HG02852 (cell line): Measurements from ENCODE around the gene SELP.
"Not testable (repeated sequence)": the region's sequence is repeated elsewhere in the genome, so short reads cannot be mapped to it uniquely, and the experiment has no call there.

Experiments used
- ATAC-seq: cut with Tn5 transposase; IDR thresholded peaks from one replicate; pipeline ENCODE4 v1.9.1; 2021; ENCODE audit warnings: mild to moderate bottlenecking, moderate library complexity; ENCODE audit not compliant: unreplicated experiment

The SELP gene

DNA sequence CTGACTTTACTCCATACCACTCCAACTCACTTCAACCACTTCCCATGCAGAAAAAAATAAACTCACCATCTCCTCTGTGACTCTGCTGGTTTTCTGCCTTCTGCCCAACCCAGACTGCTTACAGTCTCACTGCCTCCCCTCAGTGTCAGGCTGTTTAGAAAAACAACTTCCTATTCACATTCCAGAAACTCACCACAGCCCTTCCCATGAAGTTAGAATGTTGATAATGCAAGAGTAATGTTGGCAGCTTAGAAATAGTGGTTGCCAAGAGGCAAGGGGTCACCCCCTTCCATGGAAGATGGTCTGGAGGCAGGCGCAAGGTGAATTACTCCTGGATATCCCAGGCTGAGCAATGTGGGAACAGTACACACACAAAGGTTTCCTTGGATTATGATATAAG lies at the start of gene SELP:
TSS of gene SELP (minus strand) at position 119 of the 400 bp plus-strand sequence. CDS start at position 69, 50 bp downstream.
- ATAC-seq, result no peak

DNA sequence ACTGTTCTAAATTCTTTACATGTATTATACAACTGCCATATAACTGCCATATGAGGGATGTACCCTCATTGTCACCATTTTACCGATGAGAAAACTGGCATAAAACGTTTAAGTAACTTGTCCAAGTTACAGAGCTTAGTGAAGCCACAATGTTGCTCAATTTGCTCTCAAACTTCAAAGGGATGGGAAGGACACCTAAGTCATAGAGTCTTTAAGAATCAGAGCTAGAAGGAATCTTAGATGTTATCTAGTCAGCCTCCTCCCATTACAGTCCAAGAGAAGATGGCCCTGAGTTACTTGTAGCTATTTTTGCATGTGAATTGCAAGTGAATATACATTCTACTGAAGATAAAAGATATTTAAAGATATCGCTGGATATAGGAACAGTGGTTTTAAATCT lies 49.8 kb upstream of the SELP start:
- ATAC-seq, result no peak

DNA sequence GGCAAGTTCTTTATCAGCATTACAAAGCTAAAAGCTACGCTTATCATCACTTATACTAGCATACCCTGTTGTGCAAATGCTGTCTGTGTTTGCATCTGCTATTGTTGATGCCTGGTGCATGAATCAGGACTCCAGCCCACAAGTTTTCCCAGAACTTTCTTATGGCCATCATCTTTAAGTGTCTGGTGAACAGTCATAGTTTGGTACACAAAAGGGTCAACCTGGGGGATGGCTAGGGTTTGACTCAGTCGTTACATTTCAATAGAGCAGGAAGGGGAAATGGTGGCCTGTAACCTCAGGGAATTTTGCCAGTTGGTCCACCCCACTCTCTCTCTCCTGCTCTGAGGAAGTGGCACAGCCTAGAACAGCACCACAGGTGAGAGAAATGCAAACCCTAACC lies 46.1 kb upstream of the SELP start:
- ATAC-seq, result no peak

DNA sequence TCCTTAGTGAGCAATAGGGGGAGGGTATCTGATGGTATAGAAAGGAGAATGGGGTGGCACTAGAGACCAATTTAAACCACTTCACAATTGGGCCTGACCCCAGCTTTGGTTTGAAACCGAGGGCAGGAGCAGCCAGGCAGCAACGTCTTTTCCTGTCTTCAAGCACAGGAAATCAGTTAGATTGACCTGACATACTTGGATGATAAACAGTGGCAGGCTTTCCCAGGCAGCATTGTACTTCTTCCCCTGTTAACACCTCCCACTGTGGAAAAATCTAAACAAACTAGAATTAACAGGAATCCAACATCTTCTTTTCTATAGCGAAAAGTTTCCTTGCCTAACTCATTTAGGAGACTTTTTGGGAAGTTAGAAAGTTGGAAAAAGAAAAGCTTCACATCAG lies 40.9 kb upstream of the SELP start:
- ATAC-seq, result no peak

DNA sequence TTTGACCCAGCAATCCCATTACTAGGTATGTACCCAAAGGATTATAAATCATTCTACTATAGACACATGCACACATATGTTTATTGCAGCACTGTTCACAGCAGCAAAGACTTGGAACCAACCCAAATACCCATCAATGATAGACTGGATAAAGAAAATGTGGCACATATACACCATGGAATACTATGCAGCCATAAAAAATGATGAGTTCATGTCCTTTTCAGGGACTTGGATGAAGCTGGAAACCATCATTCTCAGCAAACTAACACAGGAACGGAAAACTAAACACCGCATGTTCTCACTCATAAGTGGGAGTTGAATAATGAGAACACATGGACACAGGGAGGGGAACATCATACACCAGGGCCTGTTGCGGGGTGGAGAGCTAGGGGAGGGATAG lies 40.3 kb upstream of the SELP start:
- ATAC-seq, result not testable (repeated sequence)

DNA sequence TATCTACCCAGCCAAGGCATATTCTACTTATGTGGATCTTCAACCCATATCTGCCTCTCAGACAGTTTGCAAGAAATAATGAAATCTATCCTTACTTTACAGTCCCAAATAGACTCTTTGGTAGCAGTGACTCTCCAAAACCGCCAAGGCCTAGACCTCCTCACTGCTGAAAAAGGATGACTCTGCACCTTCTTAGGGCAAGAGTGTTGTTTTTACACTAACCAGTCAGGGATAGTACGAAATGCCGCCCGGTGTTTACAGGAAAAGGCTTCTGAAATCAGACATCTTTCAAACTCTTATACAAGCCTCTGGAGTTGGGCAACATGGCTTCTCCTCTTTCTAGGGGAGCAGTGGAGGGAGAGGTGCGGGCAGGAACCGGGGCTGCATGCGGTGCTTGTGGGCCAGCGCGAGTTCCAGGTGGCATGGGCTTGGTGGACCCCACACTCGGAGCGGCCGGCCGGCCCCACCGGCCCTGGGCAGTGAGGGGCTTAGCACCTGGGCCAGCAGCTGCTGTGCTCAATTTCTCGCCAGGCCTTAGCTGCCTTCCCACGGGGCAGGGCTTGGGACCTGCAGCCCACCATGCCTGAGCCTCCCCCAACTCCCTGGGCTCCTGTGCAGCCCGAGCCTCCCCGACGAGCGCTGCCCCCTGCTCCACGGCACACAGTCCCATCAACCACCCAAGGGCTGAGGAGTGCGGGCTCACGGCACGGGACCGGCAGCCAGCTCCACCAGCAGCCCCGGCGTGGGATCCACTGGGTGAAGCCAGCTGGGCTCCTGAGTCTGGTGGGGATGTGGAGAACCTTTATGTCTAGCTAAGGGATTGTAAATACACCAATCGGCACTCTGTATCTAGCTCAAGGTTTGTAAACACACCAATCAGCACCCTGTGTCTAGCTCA lies 38.0 kb upstream of the SELP start:
- ATAC-seq, result not testable (repeated sequence)

DNA sequence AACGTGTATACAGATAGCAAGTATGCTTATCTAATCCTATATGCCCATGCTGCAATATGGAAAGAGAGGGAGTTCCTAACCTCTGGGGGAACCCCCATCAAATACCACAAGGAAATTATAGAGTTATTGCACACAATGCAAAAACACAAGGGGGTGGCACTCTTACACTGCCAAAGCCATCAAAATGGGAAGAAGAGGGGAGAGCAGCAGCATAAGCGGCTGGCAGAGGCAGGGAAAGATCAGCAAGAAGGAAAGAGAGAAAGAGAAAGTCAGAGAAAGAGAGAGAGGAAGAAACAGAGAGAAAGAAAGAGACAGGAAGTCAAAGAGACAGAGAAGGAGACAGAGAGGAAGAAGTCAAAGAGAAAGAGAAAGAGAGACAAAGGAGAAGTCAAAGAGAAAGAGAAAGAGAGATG lies 37.3 kb upstream of the SELP start:
- ATAC-seq, result peak; percentile 72

DNA sequence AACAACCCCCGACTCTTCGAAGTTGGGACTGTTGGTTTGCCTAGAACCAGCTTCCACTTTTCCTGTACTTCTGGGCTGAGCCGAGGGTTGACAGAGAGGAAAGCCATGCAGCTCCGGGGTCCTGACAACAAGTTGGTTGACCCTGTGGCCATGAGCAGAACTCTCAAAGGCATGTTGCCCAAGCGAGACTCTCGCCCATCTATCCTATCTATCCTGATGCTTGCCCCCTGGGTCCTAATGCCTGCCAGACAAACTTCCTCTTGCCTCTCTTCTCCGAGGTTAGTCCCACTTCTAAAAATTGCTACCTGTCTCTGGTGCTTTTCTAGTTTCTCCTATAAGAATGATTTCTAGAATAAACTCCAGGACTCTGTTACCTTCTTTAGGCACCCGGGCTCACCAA lies 32.8 kb upstream of the SELP start:
- ATAC-seq, result not testable (repeated sequence)

DNA sequence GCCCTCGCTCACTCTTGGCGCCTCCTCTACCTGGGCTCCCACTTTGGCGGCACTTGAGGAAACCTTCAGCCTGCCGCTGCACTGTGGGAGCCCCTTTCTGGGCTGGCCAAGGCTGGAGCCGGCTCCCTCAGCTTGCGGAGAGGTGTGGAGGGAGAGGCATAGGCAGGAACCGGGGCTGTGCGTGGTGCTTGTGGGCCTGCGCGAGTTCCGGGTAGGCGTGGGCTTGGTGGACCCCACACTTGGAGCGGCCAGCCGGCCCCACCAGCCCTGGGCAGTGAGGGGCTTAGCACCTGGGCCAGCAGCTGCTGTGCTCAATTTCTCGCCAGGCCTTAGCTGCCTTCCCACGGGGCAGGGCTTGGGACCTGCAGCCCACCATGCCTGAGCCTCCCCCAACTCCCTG lies 31.1 kb upstream of the SELP start:
- ATAC-seq, result not testable (repeated sequence)

DNA sequence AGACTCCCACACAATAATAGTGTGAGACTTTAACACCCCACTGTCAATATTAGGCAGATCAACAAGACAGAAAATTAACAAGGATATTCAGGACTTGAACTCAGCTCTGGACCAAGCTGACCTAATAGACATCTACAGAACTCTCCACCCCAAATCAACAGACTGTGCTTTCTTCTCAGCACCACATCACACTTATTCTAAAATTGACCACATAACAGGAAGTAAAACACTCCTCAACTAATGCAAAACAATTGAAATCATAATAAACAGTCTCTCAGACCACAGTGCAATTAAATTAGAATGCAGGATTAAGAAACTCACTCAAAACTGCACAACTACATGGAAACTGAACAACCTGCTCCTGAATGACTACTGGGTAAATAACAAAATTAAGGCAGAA lies 28.9 kb upstream of the SELP start:
- not testable (repeated sequence) for ATAC-seq

DNA sequence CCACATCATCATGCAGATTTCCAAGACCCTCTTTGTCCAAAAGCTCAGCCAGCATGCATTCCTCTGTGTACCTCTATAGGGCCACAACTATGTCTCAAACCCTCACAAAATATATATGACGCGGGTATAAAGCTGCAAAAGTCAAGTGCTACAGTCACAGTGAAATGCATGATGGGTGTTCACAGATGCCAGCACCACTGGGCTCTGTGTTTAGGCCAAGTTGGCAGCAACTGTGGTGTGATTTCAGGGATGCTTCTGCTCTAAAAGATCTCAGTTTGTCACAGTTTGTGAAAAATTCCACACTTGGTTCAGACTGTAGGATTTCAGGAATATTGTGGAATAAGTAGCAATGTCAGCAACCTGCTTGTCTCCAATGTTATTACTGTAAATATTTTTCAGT lies 23.9 kb upstream of the SELP start:
- no peak for ATAC-seq

DNA sequence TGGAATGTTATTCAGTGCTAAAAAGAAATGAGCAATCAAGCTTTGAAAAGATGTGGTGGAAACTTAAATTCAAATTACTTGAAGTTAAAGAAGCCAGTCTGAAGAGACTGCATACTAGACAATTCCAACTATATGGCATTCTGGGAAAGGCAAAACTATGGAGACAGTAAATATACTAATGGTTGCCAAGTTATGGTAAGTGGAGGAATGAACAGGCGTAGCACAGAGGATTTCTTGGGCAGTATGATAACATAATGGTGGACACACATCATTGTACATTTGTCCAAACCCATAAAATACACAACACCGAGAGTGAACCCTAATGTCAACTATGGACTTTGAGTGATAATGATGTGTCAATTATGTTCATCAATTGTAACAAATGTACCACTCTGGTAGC lies 21.1 kb upstream of the SELP start:
- no peak for ATAC-seq

DNA sequence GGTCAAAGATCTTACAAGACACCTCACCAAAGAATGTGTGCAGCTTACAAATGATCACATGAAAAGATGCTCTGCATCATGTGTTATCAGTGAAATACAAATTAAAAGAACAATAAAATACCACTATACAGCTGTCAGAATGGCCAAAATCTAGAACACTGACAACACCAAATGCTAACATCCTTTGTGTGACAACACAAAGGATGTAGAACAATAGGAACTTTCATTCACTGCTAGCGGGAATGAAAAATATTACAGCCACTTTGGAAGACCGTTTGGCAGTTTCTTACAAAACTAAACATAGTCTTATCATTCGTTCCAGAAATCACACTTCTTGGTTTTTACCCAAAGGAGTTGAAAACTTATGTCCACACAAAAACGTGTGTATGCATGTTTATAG lies 20.6 kb upstream of the SELP start:
- no peak for ATAC-seq

DNA sequence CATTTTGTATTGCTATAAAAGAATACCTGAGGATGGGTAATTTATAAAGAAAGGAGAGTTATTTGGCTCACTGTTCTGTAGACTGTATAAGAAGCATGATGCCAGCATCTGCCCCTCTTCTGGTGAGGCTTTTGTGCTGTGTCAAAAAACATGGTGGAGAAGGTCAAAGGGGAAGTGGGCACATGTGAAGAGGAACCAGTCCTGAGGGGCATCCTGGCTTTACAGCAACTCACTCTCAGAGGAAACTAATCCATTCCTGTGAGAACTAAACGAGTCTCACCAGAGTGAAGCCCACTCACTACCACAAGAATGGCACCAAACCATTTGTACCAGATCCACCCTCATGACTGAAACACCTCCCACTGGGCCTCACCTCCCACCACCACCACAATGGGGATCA lies 18.8 kb upstream of the SELP start:
- ATAC-seq, result no peak

DNA sequence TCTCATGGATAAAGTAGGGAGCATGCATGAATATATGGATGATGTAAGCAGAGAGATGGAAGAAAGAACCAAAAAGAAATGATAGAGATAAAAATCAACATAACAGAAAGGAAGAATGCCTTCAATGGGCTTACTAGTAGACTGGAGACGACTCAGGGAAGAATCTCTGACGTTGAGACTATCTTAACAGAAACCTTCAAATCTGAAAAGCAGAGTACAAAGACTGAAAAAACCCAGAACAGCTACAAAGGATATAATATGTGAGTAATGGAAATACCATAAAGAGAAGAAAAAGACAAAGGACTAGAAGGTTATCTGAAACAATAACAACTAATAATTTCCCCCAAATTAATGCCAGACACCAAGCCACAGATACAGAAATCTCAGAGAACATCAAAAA lies 18.3 kb upstream of the SELP start:
- ATAC-seq, result no peak

DNA sequence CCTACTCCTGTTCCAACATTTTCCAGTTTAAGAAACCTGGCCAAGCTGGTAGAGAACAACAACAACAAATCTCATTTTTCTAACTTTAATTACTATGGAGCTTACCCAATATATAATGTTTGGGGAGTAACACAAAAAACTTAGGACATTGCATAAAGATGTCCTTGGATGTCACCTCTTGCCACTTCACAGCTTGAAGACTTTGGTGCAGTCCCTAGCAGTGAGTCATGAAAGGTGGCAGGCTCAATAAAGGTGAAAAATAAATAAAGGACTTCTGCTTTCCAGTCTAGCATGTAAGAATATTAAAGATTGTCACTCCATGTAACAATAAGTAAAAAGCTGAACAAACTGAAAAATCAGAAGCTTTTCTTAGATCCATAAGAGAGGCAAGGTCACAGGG lies 17.6 kb upstream of the SELP start:
- ATAC-seq, result no peak

DNA sequence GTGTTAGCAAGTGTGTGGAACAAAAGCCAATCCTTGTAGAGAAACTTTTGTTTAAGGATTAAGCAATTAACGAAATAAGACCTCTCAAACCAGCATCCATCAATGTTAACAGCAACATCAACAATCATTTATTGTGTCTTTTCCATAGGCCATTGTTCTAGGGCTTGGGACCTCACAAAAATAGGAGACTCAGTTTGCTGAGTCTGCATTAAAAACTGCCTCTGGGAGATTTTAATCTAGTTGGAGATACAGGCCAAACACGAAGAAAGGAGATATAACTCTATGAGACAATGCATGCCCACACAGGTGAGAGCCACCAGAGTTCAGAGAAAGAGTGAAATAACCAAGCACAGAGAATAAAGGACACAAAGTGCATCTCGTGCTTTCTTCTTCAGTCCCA lies 14.4 kb upstream of the SELP start:
- no peak for ATAC-seq

DNA sequence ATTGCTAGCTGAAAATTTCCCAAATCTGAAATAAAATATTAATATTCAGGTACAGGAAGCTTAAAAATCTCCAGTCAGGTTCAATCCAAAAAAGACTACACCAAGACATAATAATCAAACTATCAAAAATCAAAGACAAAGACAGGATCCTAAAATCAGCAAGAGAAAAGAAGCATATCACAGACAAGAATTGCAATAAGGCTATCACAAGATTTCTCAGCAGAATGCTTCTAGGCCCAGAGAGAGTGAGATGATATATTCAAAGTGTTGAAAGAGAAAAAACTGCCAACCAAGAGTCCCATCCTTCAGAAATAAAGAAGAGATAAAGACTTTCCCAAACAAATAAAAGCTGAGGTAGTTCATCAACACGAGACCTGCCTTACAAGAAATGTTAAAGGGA lies 5.0 kb upstream of the SELP start:
- no peak for ATAC-seq

DNA sequence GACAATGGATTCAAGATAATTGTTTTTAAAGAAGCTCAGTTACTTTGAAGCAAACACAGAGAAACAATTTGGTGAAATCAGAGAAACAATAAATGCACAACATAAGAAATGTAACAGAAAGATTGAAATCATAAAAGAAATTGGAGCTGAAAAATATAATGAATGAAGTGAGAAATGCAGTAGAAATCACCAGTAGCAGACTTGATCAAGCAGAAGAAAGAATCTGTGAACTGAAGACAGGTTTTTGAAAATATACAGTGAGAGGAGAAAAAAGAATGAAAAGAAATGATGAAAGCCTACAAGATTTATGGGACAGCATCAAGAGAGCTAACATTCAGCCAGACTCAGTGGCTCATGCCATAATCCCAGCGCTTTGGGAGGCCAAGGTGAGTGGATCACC lies 4.2 kb upstream of the SELP start:
- ATAC-seq, result no peak

DNA sequence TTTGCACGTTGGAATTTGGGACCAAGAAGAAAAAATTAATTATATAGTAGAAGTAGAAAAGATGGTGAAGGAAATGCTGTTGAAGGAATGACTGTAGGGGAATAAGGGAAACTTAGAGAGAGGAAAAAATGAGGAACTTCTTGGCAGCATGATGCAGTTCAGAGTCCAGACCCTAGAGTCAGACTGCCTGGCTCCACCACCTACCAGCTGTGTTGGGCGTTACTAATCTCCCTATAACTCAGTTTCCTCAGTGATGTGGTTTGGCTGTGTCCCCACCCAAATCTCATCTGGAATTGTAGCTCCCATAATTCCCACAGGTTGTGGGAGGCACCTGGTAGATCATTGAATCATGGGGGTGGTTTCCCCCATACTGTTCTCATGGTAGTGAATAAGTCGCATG lies 1.3 kb upstream of the SELP start:
- ATAC-seq, result no peak

DNA sequence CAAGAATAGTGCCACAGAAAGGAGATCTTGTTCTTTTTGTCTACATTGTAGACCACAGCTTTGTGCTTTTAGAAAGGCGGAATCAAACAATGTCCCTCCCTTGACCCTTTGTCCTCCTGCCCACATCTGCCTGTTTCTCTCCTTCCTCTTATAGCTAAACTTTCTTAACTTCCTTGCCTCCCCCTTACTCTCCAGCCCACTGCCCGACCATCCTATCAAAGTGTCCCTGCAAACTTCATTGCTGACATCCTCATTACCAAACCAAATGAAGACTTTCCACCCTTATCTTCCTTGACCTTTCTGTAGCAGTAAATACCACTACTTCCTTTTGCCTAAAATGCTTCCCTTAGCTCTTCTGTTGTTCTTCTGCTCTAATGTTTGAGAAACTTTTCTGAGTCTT lies 5.0 kb downstream of the SELP start:
- no peak for ATAC-seq

DNA sequence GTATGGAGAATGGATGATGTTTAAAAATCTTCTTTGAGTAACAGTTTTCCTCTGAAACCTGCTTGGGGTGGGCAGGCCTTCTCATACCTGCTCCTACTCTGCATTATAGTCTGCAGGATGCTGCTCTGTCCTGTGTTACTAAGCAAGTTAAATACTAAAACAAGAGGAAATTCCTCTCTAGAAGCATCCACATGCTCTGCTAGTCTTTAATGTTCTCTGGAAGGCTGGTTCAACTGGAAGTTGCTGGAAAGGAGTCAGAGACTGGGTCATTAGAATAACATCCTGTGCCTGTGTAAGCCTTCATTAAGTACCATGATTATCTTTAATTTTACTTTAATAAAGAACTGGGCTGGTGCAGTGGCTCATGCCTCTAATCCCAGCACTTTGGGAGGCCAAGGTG lies 5.8 kb downstream of the SELP start:
- ATAC-seq, result no peak
